ENCODE data around the gene PHLPP1. TPM values are rescaled to one million over a fixed set of nuclear protein-coding genes. Genes with fewer than 3 reads are reported as not detected.

PHLPP1 gene
- total and polyA plus RNA-seq, 2 of the 13 experiments (the other 11 are each of a cell fraction or from before 2014, with no cell fraction given) = 9.8 to 18.5 TPM

- TF ChIP-seq CBX2 (IDR thresholded peaks at IDR 0.05; ENCODE audit: low read depth, low read length) (no peak), CBX2 (CRISPR knock-in tag; IDR thresholded peaks at IDR 0.05; ENCODE audit: low read depth) (no peak), RARA (CRISPR knock-in tag; IDR thresholded peaks at IDR 0.05) (no peak), ELF4 (CRISPR knock-in tag; IDR thresholded peaks at IDR 0.05; ENCODE audit: borderline replicate concordance) (no peak), ZFY (CRISPR knock-in tag; IDR thresholded peaks at IDR 0.05) (no peak), CHD2 (IDR thresholded peaks at IDR 0.05; ENCODE audit: low read depth, low read length) (no peak)
- TF ChIP-seq, protein P1, sequence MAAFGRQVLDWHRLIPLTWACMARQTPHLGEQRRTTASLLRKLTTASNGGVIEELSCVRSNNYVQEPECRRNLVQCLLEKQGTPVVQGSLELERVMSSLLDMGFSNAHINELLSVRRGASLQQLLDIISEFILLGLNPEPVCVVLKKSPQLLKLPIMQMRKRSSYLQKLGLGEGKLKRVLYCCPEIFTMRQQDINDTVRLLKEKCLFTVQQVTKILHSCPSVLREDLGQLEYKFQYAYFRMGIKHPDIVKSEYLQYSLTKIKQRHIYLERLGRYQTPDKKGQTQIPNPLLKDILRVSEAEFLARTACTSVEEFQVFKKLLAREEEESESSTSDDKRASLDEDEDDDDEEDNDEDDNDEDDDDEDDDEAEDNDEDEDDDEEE (CRISPR knock-in tag; IDR thresholded peaks at IDR 0.05) = no peak
- TF ChIP-seq, protein P2, sequence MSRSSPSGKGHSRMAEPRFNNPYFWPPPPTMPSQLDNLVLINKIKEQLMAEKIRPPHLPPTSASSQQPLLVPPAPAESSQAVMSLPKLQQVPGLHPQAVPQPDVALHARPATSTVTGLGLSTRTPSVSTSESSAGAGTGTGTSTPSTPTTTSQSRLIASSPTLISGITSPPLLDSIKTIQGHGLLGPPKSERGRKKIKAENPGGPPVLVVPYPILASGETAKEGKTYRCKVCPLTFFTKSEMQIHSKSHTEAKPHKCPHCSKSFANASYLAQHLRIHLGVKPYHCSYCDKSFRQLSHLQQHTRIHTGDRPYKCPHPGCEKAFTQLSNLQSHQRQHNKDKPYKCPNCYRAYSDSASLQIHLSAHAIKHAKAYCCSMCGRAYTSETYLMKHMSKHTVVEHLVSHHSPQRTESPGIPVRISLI (CRISPR knock-in tag; IDR thresholded peaks at IDR 0.05; ENCODE audit: borderline replicate concordance) = no peak
- TF ChIP-seq, protein P3, sequence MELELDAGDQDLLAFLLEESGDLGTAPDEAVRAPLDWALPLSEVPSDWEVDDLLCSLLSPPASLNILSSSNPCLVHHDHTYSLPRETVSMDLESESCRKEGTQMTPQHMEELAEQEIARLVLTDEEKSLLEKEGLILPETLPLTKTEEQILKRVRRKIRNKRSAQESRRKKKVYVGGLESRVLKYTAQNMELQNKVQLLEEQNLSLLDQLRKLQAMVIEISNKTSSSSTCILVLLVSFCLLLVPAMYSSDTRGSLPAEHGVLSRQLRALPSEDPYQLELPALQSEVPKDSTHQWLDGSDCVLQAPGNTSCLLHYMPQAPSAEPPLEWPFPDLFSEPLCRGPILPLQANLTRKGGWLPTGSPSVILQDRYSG (CRISPR knock-in tag; IDR thresholded peaks at IDR 0.05) = no peak
Measured at GRCh38 chr18:62878305-62878704, 163.0 kb downstream of the PHLPP1 start (continued).

DNA sequence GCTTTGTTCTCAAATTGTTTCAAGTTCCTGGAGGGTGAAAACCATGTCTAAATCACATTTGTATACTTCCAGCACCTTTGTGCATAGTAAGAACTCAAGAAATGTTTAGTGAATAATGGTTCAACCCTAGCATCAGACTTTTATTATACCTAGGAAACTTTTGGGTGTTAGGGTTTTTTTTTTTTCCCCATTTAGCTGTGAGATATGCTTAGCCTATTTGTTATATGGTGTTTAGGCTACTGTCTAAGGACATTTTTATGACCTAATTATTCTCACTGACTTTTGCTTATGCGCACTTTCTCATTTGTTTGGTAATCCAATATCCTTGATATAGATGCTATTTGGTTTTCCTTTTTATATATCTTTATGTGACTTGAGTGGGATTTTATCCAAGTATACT, 164.7 kb downstream of the PHLPP1 start:
- DNase-seq (ENCODE audit: low spot score) (no peak), ATAC-seq (no peak), FAIRE-seq (no peak)
- no TSS peak for BruUV-seq (replicated peaks)
- H3K79me2 ChIP-seq (ENCODE audit: insufficient read depth, low read length) = peaks cover 6% of the 10 kb centered on the region
- no peak overlapping the region for H3K9ac ChIP-seq (ENCODE audit: insufficient read depth, low read depth, low read length)
- H3K9me3 ChIP-seq (ENCODE audit: low read length) = no peaks in the 10 kb centered on the region
- intact Hi-C loops (cut with micrococcal nuclease; ENCODE audit: unreplicated experiment) = loop anchor here (5.0 kb wide), 1 partner anchor 302 kb away; no protein-coding TSS in a partner anchor
- 0 out of 5 replicates have a peak, but pooled peaks cover 0 to 5% of the 10 kb centered on the region in 2 experiments for H3K36me3 ChIP-seq (replicated peaks in 1 of 2; ENCODE audit: control insufficient read depth in 1 of 2, insufficient read depth in 2 of 2, low read length in 2 of 2)
- CTCF ChIA-PET (ENCODE audit: low intra/inter-chr PET ratio, low total read pairs) = no interaction called here
- POLR2A ChIA-PET = no interaction called here
- H3K4me1 ChIP-seq (ENCODE audit: insufficient read depth, low read length) = peaks cover 25% of the 10 kb centered on the region
- H3K27me3 ChIP-seq (ENCODE audit: control insufficient read depth in 1 of 2, insufficient read depth in 2 of 2, low read length in 2 of 2) = no peaks in the 10 kb centered on the region
- in situ Hi-C loops (cut with HindIII; ENCODE audit: extremely low pct_ligation_motif_present, low pct_unique_long_range_greater_than_20kb) = no loop called here
- no peak overlapping the region for H3K4me3 ChIP-seq (replicated peaks in 1 of 3; ENCODE audit: insufficient read depth in 1 of 3, low read depth in 2 of 3, low read length in 3 of 3)
- H2AFZ ChIP-seq (ENCODE audit: low read length) = no peak overlapping the region
- H3K27ac ChIP-seq (ENCODE audit: extremely low read length, insufficient read depth, low read length) = no peak overlapping the region
- no peaks in the 10 kb centered on the region; the same call in 1 of the 2 replicates for H4K20me1 ChIP-seq (ENCODE audit: insufficient read depth, low read length)
- no peak overlapping the region for H3K4me2 ChIP-seq (ENCODE audit: low read depth, low read length)
- WGBS (ENCODE audit: low lambda C conversion rate) = 97% methylated on average over 1 of the region's 1 CpG
- TF ChIP-seq PRDM4 (CRISPR knock-in tag; IDR thresholded peaks at IDR 0.05; ENCODE audit: borderline replicate concordance) = no peak
- no peak for TF ChIP-seq NFYC (CRISPR knock-in tag; IDR thresholded peaks at IDR 0.05)
- no peak for TF ChIP-seq HNF1B (CRISPR knock-in tag; IDR thresholded peaks at IDR 0.05)
- TF ChIP-seq SSRP1 (CRISPR knock-in tag; IDR thresholded peaks at IDR 0.05) = no peak
- no peak for TF ChIP-seq BRCA1 (CRISPR knock-in tag; IDR thresholded peaks at IDR 0.05)
- TF ChIP-seq SIX4 (CRISPR knock-in tag; IDR thresholded peaks at IDR 0.05) = no peak
- TF ChIP-seq ZNF589 (CRISPR knock-in tag; conservative IDR thresholded peaks at IDR 0.05) = no peak
- no peak for TF ChIP-seq TP53 (CRISPR knock-in tag; conservative IDR thresholded peaks at IDR 0.05)
- TF ChIP-seq NFIB (CRISPR knock-in tag; IDR thresholded peaks at IDR 0.05; ENCODE audit: borderline replicate concordance) = no peak
- TF ChIP-seq BRD4 (CRISPR knock-in tag; IDR thresholded peaks at IDR 0.05) = no peak
